Spinal cord (tissue), 10 donors: Measurements from ENCODE around the gene BCR. TPM values are rescaled to one million over a fixed set of nuclear protein-coding genes. Genes with fewer than 3 reads are reported as not detected.

Experiments
- DNase-seq, 6 donors: peaks; one replicate each; pipeline versions ENCODE4 v3.0.0 to v3.0.0-alpha.2; 2013 to 2015; ENCODE audit warnings: low spot score in 6 of 6, low read depth in 4 of 6
- H3K27ac ChIP-seq: one replicate; pipeline ENCODE4 v1.5.1; 2013; ENCODE audit warnings: low read depth, low read length, control low read depth
- H3K27me3 ChIP-seq: one replicate; pipeline ENCODE4 v1.6.1; 2013; ENCODE audit warnings: low read length; ENCODE audit not compliant: control insufficient read depth, insufficient read depth
- H3K36me3 ChIP-seq: one replicate; pipeline ENCODE4 v1.6.1; 2013; ENCODE audit warnings: low read length; ENCODE audit not compliant: control insufficient read depth, insufficient read depth
- H3K4me1 ChIP-seq: one replicate; pipeline ENCODE4 v1.6.1; 2013; ENCODE audit warnings: low read length; ENCODE audit not compliant: control insufficient read depth, insufficient read depth
- H3K4me3 ChIP-seq: one replicate; pipeline ENCODE4 v1.5.1; 2013; ENCODE audit warnings: low read depth, low read length, control low read depth
- H3K9me3 ChIP-seq: one replicate; pipeline ENCODE4 v1.6.1; 2013; ENCODE audit warnings: low read length; ENCODE audit not compliant: control insufficient read depth, insufficient read depth
- WGBS: methylation state at CpG from one replicate; pipeline ENCODE4 v1.1.5; 2013; ENCODE audit warnings: missing lambda C conversion rate; ENCODE audit not compliant: insufficient coverage; 5-methylcytosine and 5-hydroxymethylcytosine counted together
- polyA plus RNA-seq, 2 donors: library from polyadenylated mRNA; unstranded; fragments of 120-200 nt; gene quantifications; one replicate each; pipeline ENCODE4 v1.2.1, GENCODE V29; 2013; ENCODE audit not compliant: insufficient read length in 2 of 2
- total RNA-seq, 2 donors: library from RNA; depleted of rRNA in 1 of 2; stranded (reverse); fragments of 120-200 nt in 1 of 2; fragments of >200 nt in 1 of 2; gene quantifications; one replicate each; pipeline versions ENCODE4 v1.2.3 to v1.2.4, GENCODE V29; 2013 to 2014
- donor health status: healthy.

The BCR gene
- total and polyA plus RNA-seq, 4 donors: 30.4 to 88.1 (median 69.6) TPM

DNA sequence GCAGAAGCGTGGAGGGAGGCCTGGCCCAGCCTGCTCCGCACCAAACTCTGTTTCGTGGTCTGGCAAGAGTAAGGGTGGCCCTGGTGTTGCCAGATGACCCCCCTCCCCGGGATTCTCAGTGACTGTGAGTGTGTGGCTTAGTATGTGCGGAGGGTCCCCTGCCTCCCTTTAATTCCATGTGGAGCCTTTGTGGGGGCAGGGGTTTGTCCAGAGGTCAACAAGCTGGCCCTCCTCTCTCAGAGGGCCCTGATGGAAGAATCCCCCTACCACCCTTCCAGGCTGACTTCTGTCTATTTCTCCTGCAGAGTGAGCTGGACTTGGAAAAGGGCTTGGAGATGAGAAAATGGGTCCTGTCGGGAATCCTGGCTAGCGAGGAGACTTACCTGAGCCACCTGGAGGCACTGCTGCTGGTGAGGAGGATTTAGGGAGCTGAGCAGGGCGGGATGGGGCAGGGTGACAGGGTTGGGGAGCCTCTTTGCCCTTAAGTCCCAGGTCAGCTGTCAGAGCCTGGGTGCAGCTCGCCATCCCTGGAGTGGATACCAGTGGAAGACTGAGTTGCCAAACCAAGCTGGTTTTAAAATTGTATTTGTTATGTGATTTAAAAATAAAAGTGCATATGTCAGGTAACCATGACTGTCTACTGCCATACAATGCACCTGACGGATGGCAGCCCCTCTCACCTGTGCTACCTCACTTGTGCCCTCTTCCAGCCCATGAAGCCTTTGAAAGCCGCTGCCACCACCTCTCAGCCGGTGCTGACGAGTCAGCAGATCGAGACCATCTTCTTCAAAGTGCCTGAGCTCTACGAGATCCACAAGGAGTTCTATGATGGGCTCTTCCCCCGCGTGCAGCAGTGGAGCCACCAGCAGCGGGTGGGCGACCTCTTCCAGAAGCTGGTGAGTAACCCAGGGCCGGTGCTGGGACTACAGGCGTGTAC is 80.6 kb downstream of the BCR start:
- H3K4me3 ChIP-seq: no peak overlapping the region
- no peak for DNase-seq
- H3K36me3 ChIP-seq: peaks cover 87% of the 10 kb centered on the region
- peaks cover 5% of the 10 kb centered on the region for H3K4me1 ChIP-seq
- no peak overlapping the region for H3K27ac ChIP-seq
- H3K9me3 ChIP-seq: no peaks in the 10 kb centered on the region
- H3K27me3 ChIP-seq: no peaks in the 10 kb centered on the region
- WGBS: 91% methylated on average over 13 of the region's 21 CpGs

GRCh38 chr22:23261900-23262450 is 81.7 kb downstream of the BCR start:
- H3K36me3 ChIP-seq: peaks cover 80% of the 10 kb centered on the region
- peaks cover 5% of the 10 kb centered on the region for H3K4me1 ChIP-seq
- H3K27me3 ChIP-seq: no peaks in the 10 kb centered on the region
- H3K4me3 ChIP-seq: no peak overlapping the region
- DNase-seq: peak in 1 of 6 donors; percentile 24
- no peak overlapping the region for H3K27ac ChIP-seq
- no peaks in the 10 kb centered on the region for H3K9me3 ChIP-seq
- 87% methylated on average over 7 of the region's 10 CpGs for WGBS

DNA sequence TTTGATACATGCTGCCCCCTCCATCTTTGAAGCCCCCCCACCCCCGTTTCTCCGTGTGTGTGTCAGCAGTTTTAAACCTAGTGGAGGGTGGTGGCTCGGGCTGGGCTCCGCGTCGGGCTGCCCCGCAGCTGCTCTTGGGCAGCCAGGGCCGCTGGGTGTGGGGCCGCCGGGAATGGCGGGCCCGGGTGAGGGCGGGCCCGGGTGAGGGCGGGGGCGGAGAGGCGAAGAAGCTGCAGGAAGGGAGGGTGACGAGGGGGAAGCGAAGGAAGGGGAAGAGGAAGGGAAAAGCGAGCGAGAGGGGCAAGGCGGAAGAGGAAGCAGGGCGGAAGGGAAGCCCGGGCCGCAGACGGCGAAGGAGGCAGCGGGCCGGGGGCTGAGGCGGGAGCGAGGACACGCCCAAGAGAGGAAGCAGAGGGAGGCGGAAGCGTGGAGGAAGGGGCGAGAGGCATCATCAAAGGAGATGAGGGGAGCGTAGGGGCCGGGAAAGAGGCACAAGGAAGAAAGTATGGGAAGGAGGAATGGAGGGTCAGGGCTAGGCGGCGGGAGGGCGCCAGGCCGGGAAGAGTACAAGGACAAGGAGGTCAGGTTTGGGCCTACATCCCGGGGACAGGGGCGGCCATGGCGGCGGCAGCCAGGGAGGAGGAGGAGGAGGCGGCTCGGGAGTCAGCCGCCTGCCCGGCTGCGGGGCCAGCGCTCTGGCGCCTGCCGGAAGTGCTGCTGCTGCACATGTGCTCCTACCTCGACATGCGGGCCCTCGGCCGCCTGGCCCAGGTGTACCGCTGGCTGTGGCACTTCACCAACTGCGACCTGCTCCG is 82.4 kb downstream of the BCR start:
- H3K4me3 ChIP-seq: no peak overlapping the region
- no peak for DNase-seq
- peaks cover 76% of the 10 kb centered on the region for H3K36me3 ChIP-seq
- no peaks in the 10 kb centered on the region for H3K27me3 ChIP-seq
- no peaks in the 10 kb centered on the region for H3K9me3 ChIP-seq
- H3K27ac ChIP-seq: no peak overlapping the region
- 71% methylated on average over 59 of the region's 60 CpGs for WGBS
- H3K4me1 ChIP-seq: no peaks in the 10 kb centered on the region

DNA sequence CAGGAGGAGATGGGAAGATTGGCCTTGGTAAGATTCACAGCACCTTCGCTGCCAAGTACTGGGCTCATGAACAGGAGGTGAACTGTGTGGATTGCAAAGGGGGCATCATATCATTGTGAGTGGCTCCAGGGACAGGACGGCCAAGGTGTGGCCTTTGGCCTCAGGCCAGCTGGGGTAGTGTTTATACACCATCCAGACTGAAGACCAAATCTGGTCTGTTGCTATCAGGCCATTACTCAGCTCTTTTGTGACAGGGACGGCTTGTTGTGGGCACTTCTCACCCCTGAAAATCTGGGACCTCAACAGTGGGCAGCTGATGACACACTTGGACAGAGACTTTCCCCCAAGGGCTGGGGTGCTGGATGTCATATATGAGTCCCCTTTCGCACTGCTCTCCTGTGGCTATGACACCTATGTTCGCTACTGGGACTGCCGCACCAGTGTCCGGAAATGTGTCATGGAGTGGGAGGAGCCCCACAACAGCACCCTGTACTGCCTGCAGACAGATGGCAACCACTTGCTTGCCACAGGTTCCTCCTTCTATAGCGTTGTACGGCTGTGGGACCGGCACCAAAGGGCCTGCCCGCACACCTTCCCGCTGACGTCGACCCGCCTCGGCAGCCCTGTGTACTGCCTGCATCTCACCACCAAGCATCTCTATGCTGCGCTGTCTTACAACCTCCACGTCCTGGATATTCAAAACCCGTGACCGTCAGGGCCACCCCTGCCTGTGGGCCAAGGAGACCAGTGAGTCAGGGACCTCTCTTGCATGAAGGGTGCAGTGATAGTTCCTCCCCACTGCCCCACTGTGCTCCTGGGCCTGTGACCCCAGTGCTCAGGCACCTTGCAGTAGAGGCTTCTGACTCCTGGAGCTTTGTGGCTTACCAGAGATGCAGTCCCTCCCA is 83.6 kb downstream of the BCR start:
- Histone ChIP-seq H3K27ac (no peak overlapping the region), H3K36me3 (peaks cover 76% of the 10 kb centered on the region), H3K27me3 (no peaks in the 10 kb centered on the region), H3K4me1 (peaks cover 9% of the 10 kb centered on the region), H3K9me3 (no peaks in the 10 kb centered on the region), H3K4me3 (no peak overlapping the region)
- DNase-seq: no peak
- 93% methylated on average over 20 of the region's 20 CpGs for WGBS

- peaks cover 77% of the 10 kb centered on the region for H3K36me3 ChIP-seq
- WGBS: 91% methylated on average over 14 of the region's 19 CpGs
- no peak for DNase-seq
- no peak overlapping the region for H3K27ac ChIP-seq
- no peaks in the 10 kb centered on the region for H3K9me3 ChIP-seq
- H3K4me1 ChIP-seq: peaks cover 17% of the 10 kb centered on the region
- no peaks in the 10 kb centered on the region for H3K27me3 ChIP-seq
- no peak overlapping the region for H3K4me3 ChIP-seq
These were observed 84.5 kb downstream of the BCR start for GRCh38 chr22:23264610-23265367.

DNA sequence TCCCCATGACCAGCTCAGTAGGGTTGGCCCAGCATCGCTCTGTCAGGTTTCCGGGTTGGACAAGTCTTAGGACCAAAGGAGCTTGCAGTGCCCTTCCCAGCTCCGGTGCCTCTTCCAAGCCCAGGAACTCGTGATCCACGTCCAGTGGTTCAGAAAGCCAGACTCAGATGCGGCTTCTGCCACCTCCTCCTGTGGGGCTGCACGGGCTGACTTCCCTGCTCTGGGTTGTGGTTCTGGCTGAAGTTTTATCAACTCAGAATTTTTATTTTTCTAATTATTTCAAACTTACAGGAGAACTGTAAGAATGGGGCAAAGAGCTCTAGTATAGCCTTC is 85.0 kb downstream of the BCR start:
- Histone ChIP-seq H3K27me3 (no peaks in the 10 kb centered on the region), H3K36me3 (peaks cover 78% of the 10 kb centered on the region), H3K4me1 (peaks cover 23% of the 10 kb centered on the region), H3K4me3 (no peak overlapping the region), H3K9me3 (no peaks in the 10 kb centered on the region), H3K27ac (no peak overlapping the region)
- 96% methylated on average over 5 of the region's 7 CpGs for WGBS
- no peak for DNase-seq

DNA sequence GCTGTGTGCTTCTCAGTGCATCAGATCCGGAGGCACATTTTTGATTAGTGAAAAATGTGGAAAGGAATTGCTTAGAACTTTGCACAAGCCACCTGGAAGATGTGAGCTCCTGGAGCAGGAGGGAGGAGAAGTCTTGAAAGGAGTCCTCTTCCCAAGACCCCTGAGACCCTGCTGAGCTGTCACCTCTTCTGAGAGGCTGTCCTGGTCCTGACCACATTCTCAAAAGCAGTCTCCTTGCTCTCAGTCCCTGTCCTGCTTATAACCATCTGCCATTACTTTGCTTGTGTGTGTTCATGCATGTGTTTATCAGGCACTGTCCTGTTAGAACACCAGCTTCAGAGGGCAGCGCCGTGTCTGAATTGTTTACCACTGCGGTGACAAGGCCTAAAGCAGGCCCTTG is 86.5 kb downstream of the BCR start:
- peaks cover 75% of the 10 kb centered on the region for H3K36me3 ChIP-seq
- H3K9me3 ChIP-seq: no peaks in the 10 kb centered on the region
- H3K4me3 ChIP-seq: no peak overlapping the region
- peaks cover 37% of the 10 kb centered on the region for H3K4me1 ChIP-seq
- 65% methylated on average over 4 of the region's 4 CpGs for WGBS
- no peak overlapping the region for H3K27ac ChIP-seq
- no peak for DNase-seq
- H3K27me3 ChIP-seq: no peaks in the 10 kb centered on the region

DNA sequence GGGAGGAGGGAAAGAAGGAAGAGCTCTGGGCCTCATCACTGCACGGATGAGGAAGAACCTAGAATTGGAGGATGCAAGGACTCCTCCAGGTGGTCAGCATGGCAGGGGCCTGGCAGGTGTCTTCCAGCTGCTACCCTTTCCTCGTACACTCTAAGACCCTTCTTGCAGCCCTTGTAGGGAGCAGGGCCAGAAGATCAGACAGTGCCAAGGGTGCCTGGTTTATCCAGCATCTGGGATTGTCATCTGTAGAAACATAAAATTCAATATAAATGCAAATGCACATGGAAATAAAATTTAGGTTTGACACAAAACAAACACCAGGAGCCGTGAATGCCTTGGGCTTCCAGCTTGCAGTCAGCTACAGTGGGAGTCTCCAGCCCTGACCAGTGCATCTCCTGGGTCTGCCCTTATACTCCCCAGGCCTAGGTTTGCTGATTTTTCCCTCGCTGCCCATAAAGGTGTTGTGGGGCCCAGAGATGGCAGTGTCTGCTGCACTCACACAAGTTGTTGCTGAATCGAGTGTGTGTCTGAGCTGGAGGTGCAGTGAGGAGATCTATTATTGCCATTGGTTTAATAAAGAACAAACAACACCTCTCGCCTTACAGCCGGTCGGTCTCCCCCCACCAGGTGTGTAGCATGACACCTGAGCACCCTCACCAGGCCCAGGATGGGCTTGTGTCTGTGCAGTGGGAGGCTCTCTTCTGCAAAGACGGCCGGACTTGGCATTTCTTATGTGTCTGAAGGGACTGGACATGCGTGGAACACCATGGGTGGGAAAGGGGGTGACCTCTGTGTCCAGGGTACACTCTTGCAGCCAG is 87.1 kb downstream of the BCR start:
- Histone ChIP-seq H3K4me1 (peaks cover 37% of the 10 kb centered on the region), H3K36me3 (peaks cover 75% of the 10 kb centered on the region), H3K4me3 (no peak overlapping the region), H3K27ac (no peak overlapping the region), H3K27me3 (no peaks in the 10 kb centered on the region), H3K9me3 (no peaks in the 10 kb centered on the region)
- DNase-seq: peak in 1 of 6 donors; percentile 13
- 68% methylated on average over 5 of the region's 11 CpGs for WGBS
